Spinal cord (tissue), 10 donors: Measurements from ENCODE around the gene EPB41L1. TPM values are rescaled to one million over a fixed set of nuclear protein-coding genes. Genes with fewer than 3 reads are reported as not detected.
A peak's percentile ranks its signal among the peaks of the same experiment; 100 is the strongest.

Source experiments
- DNase-seq, 6 donors: peaks; one replicate each; pipeline versions ENCODE4 v3.0.0 to v3.0.0-alpha.2; 2013 to 2015; ENCODE audit warnings: low spot score in 6 of 6, low read depth in 4 of 6
- H3K27ac ChIP-seq: one replicate; pipeline ENCODE4 v1.5.1; 2013; ENCODE audit warnings: low read depth, low read length, control low read depth
- H3K27me3 ChIP-seq: one replicate; pipeline ENCODE4 v1.6.1; 2013; ENCODE audit warnings: low read length; ENCODE audit not compliant: control insufficient read depth, insufficient read depth
- H3K36me3 ChIP-seq: one replicate; pipeline ENCODE4 v1.6.1; 2013; ENCODE audit warnings: low read length; ENCODE audit not compliant: control insufficient read depth, insufficient read depth
- H3K4me1 ChIP-seq: one replicate; pipeline ENCODE4 v1.6.1; 2013; ENCODE audit warnings: low read length; ENCODE audit not compliant: control insufficient read depth, insufficient read depth
- H3K4me3 ChIP-seq: one replicate; pipeline ENCODE4 v1.5.1; 2013; ENCODE audit warnings: low read depth, low read length, control low read depth
- H3K9me3 ChIP-seq: one replicate; pipeline ENCODE4 v1.6.1; 2013; ENCODE audit warnings: low read length; ENCODE audit not compliant: control insufficient read depth, insufficient read depth
- WGBS: methylation state at CpG from one replicate; pipeline ENCODE4 v1.1.5; 2013; ENCODE audit warnings: missing lambda C conversion rate; ENCODE audit not compliant: insufficient coverage; 5-methylcytosine and 5-hydroxymethylcytosine counted together
- polyA plus RNA-seq, 2 donors: library from polyadenylated mRNA; unstranded; fragments of 120-200 nt; gene quantifications; one replicate each; pipeline ENCODE4 v1.2.1, GENCODE V29; 2013; ENCODE audit not compliant: insufficient read length in 2 of 2
- total RNA-seq, 2 donors: library from RNA; depleted of rRNA in 1 of 2; stranded (reverse); fragments of 120-200 nt in 1 of 2; fragments of >200 nt in 1 of 2; gene quantifications; one replicate each; pipeline versions ENCODE4 v1.2.3 to v1.2.4, GENCODE V29; 2013 to 2014
- donor health status: healthy.

The EPB41L1 gene
- total and polyA plus RNA-seq, 4 donors: 57.6 to 163 (median 149) TPM

DNA sequence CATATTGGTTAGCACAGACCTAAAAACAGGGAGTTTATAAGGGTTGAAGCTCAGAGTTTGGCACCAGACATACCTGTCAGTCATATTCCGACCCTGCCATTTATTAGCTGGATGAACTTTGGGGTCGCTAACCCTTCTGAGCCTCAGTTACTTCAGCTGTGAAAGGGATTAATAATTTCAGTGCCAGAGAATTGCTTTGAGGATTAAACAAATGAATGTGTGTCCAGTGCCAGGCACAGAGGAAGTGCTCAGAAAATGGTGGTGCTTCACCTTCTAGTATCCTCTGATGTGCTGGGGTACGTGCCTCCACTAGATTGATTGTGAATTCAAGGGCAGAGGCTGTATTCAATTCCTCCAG lies 4.1 kb upstream of the EPB41L1 start:
- no peaks in the 10 kb centered on the region for H3K27me3 ChIP-seq
- peaks cover 3% of the 10 kb centered on the region for H3K36me3 ChIP-seq
- no peaks in the 10 kb centered on the region for H3K9me3 ChIP-seq
- peaks cover 41% of the 10 kb centered on the region for H3K4me1 ChIP-seq
- no peak overlapping the region for H3K27ac ChIP-seq
- H3K4me3 ChIP-seq: no peak overlapping the region
- 100% methylated on average over 3 of the region's 3 CpGs for WGBS
- no peak for DNase-seq

DNA sequence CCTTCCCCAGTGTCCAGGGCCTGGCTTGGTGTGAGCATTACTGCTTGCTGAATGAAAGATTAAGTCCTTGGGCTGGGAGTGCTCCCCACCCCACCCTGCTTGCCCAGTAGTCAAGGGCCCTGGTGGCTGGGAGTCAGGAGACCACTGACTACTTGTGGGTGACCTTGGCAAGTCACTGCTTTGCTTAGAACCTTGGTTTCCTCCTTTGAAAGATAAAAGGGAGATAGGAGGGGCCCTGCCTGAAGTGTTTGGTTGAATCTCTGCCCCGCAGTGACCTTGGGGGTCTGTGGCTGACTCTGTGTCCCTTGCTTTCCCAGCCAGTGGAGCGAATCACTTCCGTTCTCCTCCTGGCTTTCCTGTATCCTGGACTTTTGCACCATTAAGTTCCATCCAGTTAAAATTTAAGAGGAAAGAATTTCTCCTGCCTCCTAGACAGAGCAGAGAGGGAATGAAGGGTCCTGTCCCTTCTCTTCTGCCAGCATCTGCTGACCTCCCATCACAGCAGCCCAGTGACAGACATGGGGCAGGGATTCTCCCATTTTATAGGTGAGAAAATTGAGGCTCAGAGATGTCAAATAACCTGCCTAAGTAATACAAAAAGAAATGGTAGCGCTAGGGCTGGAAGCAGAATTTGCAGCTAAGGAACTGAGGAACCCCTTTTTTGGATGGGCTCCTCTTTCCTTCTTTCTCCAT lies 3.5 kb upstream of the EPB41L1 start:
- Histone ChIP-seq H3K36me3 (peaks cover 5% of the 10 kb centered on the region), H3K4me1 (peaks cover 46% of the 10 kb centered on the region), H3K27ac (no peak overlapping the region), H3K9me3 (no peaks in the 10 kb centered on the region), H3K27me3 (no peaks in the 10 kb centered on the region), H3K4me3 (no peak overlapping the region)
- 83% methylated on average over 1 of the region's 4 CpGs for WGBS
- no peak for DNase-seq

DNA sequence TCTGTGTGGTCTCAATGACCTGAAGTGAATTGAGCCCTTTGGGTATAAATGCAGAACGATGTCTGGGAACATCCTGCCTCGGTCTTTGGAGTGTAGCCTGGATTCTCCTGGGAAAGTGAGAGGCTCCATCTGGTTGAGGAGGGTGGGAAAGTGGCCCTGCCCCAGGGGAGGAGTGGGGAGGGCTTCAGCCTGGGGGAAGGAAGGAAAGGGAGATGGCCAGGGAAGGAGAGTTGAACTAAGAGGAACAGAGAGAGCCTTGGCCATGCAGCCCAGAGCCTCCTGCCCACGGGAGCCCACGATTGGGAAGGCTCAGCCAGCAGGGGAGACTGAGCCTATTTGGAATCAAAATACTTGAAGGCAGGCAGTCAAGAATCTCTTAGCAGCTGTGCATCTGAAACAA lies 2.3 kb upstream of the EPB41L1 start:
- Histone ChIP-seq H3K27ac (no peak overlapping the region), H3K9me3 (no peaks in the 10 kb centered on the region), H3K4me3 (no peak overlapping the region), H3K4me1 (peaks cover 52% of the 10 kb centered on the region), H3K36me3 (peaks cover 5% of the 10 kb centered on the region), H3K27me3 (no peaks in the 10 kb centered on the region)
- 21% methylated on average over 4 of the region's 4 CpGs for WGBS
- DNase-seq: peak in 1 of 6 donors; percentile 53

DNA sequence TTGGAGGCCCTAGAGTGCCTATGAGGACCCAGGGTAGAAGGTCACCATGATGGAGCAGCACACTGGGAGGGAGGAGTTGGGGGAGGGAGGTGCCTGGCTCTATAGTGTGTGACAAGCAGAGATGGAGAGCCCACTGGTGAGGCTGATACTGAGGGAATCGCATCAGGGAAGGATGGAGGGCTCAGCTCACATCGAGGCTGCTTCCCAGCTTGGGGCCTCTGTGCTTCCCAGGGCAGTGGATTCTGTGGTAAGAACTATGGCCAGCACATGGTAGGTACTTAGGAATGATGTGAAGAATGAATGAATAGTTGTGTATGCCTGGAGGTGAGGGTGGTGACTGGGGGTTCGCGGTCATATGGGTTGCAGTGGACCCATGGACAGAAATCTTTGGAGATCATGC lies 1.3 kb upstream of the EPB41L1 start:
- DNase-seq: no peak
- no peaks in the 10 kb centered on the region for H3K27me3 ChIP-seq
- H3K27ac ChIP-seq: no peak overlapping the region
- 88% methylated on average over 4 of the region's 4 CpGs for WGBS
- no peak overlapping the region for H3K4me3 ChIP-seq
- H3K36me3 ChIP-seq: peaks cover 9% of the 10 kb centered on the region
- peaks cover 60% of the 10 kb centered on the region for H3K4me1 ChIP-seq
- no peaks in the 10 kb centered on the region for H3K9me3 ChIP-seq

DNA sequence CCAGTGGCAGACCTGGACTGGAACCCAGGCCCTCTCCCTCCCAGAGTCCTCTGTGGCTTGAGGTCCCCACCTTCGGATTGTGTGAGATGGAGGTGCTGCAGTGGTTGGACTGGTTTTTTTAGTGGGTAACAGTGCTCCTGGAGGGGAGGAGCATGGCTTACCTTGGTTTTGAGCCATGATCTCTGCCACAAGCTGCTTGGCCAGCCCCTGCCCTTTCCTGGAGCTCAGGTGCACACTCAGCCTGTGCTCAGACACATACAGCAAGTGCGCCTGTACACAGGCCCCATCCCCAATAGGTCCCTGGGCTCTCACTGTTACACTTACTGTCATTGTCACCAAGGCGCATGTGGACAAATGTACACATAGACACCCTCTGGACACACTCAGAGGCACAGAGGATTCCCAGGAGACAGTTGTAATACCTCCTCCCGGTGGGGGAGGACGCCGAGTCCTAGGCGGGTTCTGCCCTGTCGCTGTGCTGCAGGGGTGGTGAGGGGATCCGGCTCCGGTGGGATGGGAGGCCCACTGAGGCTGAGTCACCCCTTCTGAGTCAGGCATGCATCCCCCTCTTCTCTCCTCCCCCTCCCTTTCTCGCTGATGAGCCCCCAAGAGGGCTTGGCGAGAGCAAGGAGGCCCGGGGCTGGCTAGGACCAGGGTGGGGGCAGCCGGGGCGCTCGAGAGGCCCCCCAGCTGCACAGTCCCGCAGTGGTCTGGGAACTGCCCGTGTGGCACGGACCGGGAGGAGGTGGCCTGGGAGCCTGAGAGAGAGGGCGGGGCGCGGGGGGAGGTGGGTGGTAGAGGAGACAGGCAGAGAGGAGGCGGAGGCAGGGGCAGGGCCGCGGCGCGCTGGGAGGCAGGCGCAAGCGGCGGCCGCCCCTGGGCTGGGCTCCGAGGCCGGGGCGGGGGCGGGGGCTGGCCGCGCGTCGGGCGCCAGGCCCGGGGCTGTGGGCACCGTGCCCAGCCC lies 522 bp upstream of the EPB41L1 start:
- Histone ChIP-seq H3K27me3 (no peaks in the 10 kb centered on the region), H3K36me3 (peaks cover 9% of the 10 kb centered on the region), H3K4me1 (peaks cover 60% of the 10 kb centered on the region), H3K4me3 (peak overlapping the region; percentile 63), H3K27ac (peak overlapping the region; percentile 85), H3K9me3 (no peaks in the 10 kb centered on the region)
- DNase-seq: peak in 5 of 6 donors; percentile 29 to 89 (median 63)
- 3% methylated on average over 34 of the region's 43 CpGs for WGBS

DNA sequence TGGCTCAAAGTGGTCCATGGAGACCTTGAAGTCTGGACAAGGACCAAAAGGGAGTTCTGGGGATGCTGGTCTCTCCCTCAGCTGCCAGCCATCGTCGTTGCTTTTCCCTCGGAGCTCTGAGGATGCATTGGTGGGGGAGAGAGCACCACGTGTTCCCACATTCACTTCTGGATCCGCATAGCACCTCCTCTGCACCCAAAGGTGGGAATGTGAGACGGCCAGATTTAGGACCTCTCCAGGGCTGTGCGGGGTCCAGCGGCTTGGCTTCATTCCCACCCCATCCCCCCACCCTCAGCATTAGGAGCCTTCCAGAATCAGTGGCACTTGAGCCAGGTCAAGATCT lies 1.1 kb downstream of the EPB41L1 start:
- Histone ChIP-seq H3K4me1 (peaks cover 53% of the 10 kb centered on the region), H3K4me3 (peak overlapping the region; percentile 74), H3K36me3 (peaks cover 6% of the 10 kb centered on the region), H3K27ac (no peak overlapping the region), H3K9me3 (no peaks in the 10 kb centered on the region), H3K27me3 (no peaks in the 10 kb centered on the region)
- no peak for DNase-seq
- 34% methylated on average over 6 of the region's 8 CpGs for WGBS

DNA sequence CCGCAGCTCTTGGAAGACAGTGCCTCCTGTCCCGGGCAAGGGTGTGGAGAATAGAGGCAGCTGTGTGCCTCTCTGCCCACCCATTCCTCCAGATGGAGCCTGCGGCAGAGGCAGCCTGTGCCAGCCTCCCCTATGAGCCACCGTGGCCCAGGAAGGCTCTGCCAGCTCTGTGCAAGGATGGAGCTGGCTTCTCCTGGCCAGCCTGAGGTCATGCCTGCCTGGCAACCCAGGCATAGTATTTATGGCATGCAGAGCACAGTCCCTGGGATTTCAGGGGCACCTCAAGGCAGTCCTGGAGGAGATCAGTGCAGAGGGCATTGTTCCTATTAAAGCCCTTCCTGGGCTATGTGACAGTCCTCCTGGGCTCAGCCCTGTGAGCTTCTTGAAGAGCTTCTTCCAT lies 1.5 kb downstream of the EPB41L1 start:
- 44% methylated on average over 4 of the region's 4 CpGs for WGBS
- H3K27me3 ChIP-seq: no peaks in the 10 kb centered on the region
- H3K36me3 ChIP-seq: peaks cover 6% of the 10 kb centered on the region
- H3K4me1 ChIP-seq: peaks cover 53% of the 10 kb centered on the region
- peak in 1 of 6 donors; percentile 38 for DNase-seq
- H3K27ac ChIP-seq: no peak overlapping the region
- peak overlapping the region; percentile 4 for H3K4me3 ChIP-seq
- H3K9me3 ChIP-seq: no peaks in the 10 kb centered on the region

DNA sequence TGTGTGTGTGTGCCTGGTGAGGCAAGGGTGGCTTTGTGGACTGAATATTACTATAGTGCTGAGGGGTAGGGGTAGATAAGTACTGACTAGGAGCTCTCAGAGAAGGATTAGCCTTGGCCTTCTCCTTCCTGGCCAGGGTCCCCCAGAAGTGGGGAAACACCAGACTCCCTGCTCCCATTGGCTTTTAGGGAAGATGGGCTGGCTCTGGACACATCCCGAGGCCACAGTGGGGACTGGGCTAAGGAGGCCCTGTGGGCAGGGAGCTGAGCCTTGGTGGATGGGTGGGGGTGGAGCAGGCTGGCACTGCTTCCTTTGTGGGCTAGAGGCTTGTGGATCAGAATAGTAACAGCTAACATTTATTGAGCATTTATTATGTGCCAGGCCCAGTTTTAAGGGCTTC lies 3.1 kb downstream of the EPB41L1 start:
- Histone ChIP-seq H3K4me3 (no peak overlapping the region), H3K27me3 (no peaks in the 10 kb centered on the region), H3K9me3 (no peaks in the 10 kb centered on the region), H3K27ac (no peak overlapping the region), H3K4me1 (peaks cover 59% of the 10 kb centered on the region), H3K36me3 (peaks cover 6% of the 10 kb centered on the region)
- WGBS: no CpG with 5 or more reads among the region's 1 CpG
- no peak for DNase-seq

DNA sequence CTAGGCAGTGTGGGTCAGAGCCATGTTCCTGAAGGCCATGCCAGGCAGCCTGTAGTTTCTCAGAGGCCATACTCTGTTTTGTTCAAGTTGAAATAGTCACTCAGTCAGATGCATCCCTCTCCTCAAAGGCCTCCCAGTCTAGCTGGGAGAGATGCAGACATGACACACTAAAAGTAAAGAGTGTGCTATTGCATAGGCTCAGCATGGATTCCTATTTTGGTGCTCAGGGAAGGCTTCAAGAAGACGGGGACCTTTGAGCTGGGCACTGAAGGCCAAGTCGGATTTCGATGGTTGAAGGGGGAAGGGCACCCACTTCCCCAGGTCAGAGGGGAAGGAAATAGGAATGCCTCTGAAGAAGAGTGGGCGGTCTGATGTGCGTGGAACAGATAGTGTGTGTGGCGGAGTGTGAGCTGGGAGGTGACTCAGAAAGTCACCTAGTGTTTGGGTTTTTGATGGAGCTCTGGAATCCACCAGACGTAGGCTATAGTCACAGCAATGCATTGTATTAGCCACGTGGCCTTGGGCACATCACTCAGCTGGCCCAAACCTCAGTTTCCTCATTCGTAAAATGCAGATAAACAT lies 3.7 kb downstream of the EPB41L1 start:
- Histone ChIP-seq H3K4me1 (peaks cover 56% of the 10 kb centered on the region), H3K27ac (no peak overlapping the region), H3K27me3 (no peaks in the 10 kb centered on the region), H3K36me3 (peaks cover 6% of the 10 kb centered on the region), H3K4me3 (no peak overlapping the region), H3K9me3 (no peaks in the 10 kb centered on the region)
- no peak for DNase-seq
- 86% methylated on average over 9 of the region's 9 CpGs for WGBS
